ENCODE results near the gene MED23.

DNA sequence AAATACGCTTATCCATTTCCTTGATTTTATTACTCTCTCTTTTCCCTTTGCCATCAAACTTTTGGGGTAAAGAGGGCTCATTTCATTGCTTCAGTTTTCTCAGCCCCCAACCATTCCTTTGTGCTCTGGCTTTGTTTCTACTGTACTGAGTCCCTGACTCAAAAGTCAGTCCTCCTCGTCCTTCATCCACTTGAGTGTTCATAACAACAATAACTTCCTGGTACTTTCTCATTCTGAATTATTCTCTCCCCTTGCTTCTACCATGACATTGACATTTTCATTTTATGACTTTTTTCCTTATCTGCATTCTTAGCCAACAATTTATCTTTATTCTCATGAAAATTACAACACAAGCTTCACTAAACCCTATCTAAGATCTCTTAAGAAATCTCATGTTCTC, 10.0 kb upstream of the MED23 start:
- TF ChIP-seq, protein P1, sequence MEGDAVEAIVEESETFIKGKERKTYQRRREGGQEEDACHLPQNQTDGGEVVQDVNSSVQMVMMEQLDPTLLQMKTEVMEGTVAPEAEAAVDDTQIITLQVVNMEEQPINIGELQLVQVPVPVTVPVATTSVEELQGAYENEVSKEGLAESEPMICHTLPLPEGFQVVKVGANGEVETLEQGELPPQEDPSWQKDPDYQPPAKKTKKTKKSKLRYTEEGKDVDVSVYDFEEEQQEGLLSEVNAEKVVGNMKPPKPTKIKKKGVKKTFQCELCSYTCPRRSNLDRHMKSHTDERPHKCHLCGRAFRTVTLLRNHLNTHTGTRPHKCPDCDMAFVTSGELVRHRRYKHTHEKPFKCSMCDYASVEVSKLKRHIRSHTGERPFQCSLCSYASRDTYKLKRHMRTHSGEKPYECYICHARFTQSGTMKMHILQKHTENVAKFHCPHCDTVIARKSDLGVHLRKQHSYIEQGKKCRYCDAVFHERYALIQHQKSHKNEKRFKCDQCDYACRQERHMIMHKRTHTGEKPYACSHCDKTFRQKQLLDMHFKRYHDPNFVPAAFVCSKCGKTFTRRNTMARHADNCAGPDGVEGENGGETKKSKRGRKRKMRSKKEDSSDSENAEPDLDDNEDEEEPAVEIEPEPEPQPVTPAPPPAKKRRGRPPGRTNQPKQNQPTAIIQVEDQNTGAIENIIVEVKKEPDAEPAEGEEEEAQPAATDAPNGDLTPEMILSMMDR (IDR thresholded peaks at IDR 0.05), result no peak
- no peak for TF ChIP-seq POLR2AphosphoS5 (IDR thresholded peaks at IDR 0.05)
